Activated T-helper 2 cell treated with anti-CD3 and anti-CD28 coated beads, Interferon-gamma antibody, Interleukin-2, Interleukin-4, amounts not matched to agents 10 μg/mL and 5 μg/mL and 100 μg/mL, durations not matched to agents 14 hours and 24 hours and 36 hours (primary cell): ENCODE results near the gene LRRC4. TPM values are rescaled to one million over a fixed set of nuclear protein-coding genes. Genes with fewer than 3 reads are reported as not detected.

Experiments used
- DNase-seq: peaks from one replicate; pipeline ENCODE4 v3.0.0; 2021; ENCODE audit warnings: low spot score
- H3K27ac Mint-ChIP-seq: one replicate; pipeline ENCODE4 v1.8.0; 2021; ENCODE audit warnings: mixed read lengths
- H3K27me3 Mint-ChIP-seq: one replicate; pipeline ENCODE4 v1.8.0; 2021; ENCODE audit warnings: low read depth, mixed read lengths
- H3K36me3 Mint-ChIP-seq: one replicate; pipeline ENCODE4 v1.8.0; 2021; ENCODE audit warnings: low read depth, mixed read lengths
- H3K4me1 Mint-ChIP-seq: one replicate; pipeline ENCODE4 v1.8.0; 2021; ENCODE audit warnings: low read depth, mixed read lengths
- H3K4me3 Mint-ChIP-seq: one replicate; pipeline ENCODE4 v1.8.0; 2021; ENCODE audit warnings: low read depth, mild to moderate bottlenecking, moderate library complexity, mixed read lengths
- H3K9me3 Mint-ChIP-seq: one replicate; pipeline ENCODE4 v1.8.0; 2021; ENCODE audit warnings: mixed read lengths
- intact Hi-C: fragments of 100-400 bp; cut with micrococcal nuclease; formaldehyde crosslinking; loops from one replicate; pipeline ENCODE4 v1.15.1; 2023
- total RNA-seq: library from RNA; stranded (reverse); gene quantifications from 2 replicates; pipeline ENCODE4 v1.2.3, GENCODE V29; 2022

LRRC4 gene
- total RNA-seq, 1 donor from 2014 or later, result 0.16 TPM

- Mint-ChIP-seq H3K4me3 (no peak overlapping the region), H3K9me3 (no peaks in the 10 kb centered on the region), H3K36me3 (no peaks in the 10 kb centered on the region), H3K27ac (no peak overlapping the region), H3K4me1 (peaks cover 7% of the 10 kb centered on the region), H3K27me3 (no peaks in the 10 kb centered on the region)
- DNase-seq, result no peak
- intact Hi-C loops, result no loop called here
Measured at GRCh38 chr7:128069373-128070364, 38.4 kb upstream of the LRRC4 start.

GRCh38 chr7:128068785-128069184 lies 37.5 kb upstream of the LRRC4 start:
- no peak overlapping the region for H3K4me3 Mint-ChIP-seq
- intact Hi-C loops, result no loop called here
- H3K27ac Mint-ChIP-seq, result no peak overlapping the region
- H3K4me1 Mint-ChIP-seq, result peaks cover 11% of the 10 kb centered on the region
- no peaks in the 10 kb centered on the region for H3K36me3 Mint-ChIP-seq
- H3K27me3 Mint-ChIP-seq, result no peaks in the 10 kb centered on the region
- no peaks in the 10 kb centered on the region for H3K9me3 Mint-ChIP-seq
- no peak for DNase-seq

DNA sequence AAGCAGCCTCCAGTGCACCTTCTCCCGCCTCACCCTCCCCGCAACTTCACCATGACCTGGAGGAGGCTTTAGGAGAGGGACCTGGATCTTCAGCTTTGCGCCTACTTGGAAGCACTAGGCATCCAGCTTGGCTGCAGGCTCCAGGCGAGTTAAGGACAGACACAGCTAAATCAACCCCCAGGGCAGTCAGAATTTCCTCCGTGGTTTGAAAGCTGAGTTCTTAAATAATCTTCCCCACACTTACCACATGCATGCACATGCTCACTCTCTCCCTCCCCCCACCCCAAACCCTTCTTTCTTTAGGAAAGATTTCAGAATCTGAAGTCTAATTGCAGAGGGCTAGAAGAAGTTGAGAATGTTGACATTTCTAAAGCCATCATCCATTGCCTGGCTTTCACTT lies 36.7 kb upstream of the LRRC4 start:
- Mint-ChIP-seq H3K4me1 (peaks cover 11% of the 10 kb centered on the region), H3K27me3 (no peaks in the 10 kb centered on the region), H3K27ac (no peak overlapping the region), H3K9me3 (no peaks in the 10 kb centered on the region), H3K4me3 (no peak overlapping the region), H3K36me3 (no peaks in the 10 kb centered on the region)
- intact Hi-C loops, result no loop called here
- DNase-seq, result no peak

DNA sequence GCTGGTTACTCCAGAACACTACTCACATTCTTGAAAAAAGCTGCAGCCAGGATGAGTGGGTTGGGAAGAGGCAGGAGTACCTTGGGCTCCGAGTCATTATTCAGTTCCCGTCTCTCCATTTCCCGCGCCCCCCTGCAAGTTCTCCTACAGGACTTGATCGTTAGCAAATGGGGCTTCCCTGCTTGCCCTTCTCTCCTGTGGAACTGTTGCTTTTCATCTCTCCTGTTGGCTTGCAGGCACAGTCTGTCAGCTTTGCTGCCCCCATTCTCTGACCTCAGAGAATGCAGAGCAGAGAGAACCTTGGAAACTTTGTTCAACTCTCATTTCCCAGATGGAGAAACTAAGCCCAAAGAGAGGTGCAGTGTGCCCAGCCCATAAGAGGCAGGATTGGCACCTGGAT lies 35.6 kb upstream of the LRRC4 start:
- H3K36me3 Mint-ChIP-seq, result no peaks in the 10 kb centered on the region
- no peak overlapping the region for H3K27ac Mint-ChIP-seq
- no peak overlapping the region for H3K4me3 Mint-ChIP-seq
- peaks cover 11% of the 10 kb centered on the region for H3K4me1 Mint-ChIP-seq
- H3K9me3 Mint-ChIP-seq, result no peaks in the 10 kb centered on the region
- intact Hi-C loops, result no loop called here
- no peak for DNase-seq
- no peaks in the 10 kb centered on the region for H3K27me3 Mint-ChIP-seq

GRCh38 chr7:128066395-128066794 lies 35.2 kb upstream of the LRRC4 start:
- Mint-ChIP-seq H3K4me1 (peaks cover 10% of the 10 kb centered on the region), H3K4me3 (no peak overlapping the region), H3K27ac (no peak overlapping the region), H3K27me3 (no peaks in the 10 kb centered on the region), H3K36me3 (no peaks in the 10 kb centered on the region), H3K9me3 (no peaks in the 10 kb centered on the region)
- DNase-seq, result no peak
- intact Hi-C loops, result no loop called here

- Mint-ChIP-seq H3K36me3 (no peaks in the 10 kb centered on the region), H3K9me3 (no peaks in the 10 kb centered on the region), H3K4me1 (peaks cover 8% of the 10 kb centered on the region), H3K4me3 (no peak overlapping the region), H3K27me3 (no peaks in the 10 kb centered on the region), H3K27ac (no peak overlapping the region)
- no peak for DNase-seq
- intact Hi-C loops, result no loop called here
Measured at GRCh38 chr7:128065872-128066271, 34.6 kb upstream of the LRRC4 start.

DNA sequence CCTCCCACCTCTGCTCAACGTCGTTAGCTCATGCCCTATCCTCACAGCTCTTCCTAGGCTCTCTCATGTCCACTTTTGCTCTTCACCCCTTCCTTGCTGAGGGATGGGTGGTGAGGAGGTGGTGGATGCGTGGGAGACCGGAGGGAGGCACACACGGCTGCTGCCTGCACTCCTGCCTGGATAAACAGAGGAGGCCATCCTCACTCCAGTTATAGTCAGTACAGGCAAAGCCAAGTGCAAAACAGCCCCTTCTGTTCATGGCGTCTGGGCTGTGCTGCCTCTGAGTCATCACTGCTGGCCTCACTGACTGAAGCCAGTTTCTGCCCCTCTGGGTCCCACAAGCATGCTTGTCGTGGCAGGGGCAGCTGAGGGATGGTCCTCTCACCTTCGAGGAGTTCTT lies 31.9 kb upstream of the LRRC4 start:
- Mint-ChIP-seq H3K4me3 (no peak overlapping the region), H3K9me3 (no peaks in the 10 kb centered on the region), H3K36me3 (no peaks in the 10 kb centered on the region), H3K27ac (no peak overlapping the region), H3K27me3 (no peaks in the 10 kb centered on the region), H3K4me1 (peaks cover 27% of the 10 kb centered on the region)
- DNase-seq, result no peak
- intact Hi-C loops, result no loop called here

DNA sequence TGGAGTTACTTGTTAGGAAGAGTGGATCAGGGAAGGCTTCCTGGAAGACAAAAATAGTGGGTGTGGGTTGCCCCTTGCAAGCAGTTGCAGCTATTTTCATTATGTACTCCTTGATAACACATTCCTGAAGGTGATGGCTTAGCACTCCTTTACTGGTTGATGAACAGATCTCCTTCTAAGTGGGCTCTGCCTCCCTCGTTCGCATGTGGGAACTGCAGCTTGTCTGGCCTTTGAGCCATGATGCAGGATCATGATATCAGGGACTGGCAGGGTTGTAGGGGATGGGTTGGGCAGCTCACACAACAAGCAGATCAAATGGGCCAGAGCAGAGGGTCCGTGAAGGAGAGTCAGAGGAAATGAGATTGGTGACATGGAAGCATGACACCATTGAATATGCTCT lies 28.8 kb upstream of the LRRC4 start:
- Mint-ChIP-seq H3K36me3 (peaks cover 2% of the 10 kb centered on the region), H3K4me3 (no peak overlapping the region), H3K4me1 (peaks cover 35% of the 10 kb centered on the region), H3K9me3 (no peaks in the 10 kb centered on the region), H3K27me3 (no peaks in the 10 kb centered on the region), H3K27ac (no peak overlapping the region)
- intact Hi-C loops, result no loop called here
- DNase-seq, result no peak

DNA sequence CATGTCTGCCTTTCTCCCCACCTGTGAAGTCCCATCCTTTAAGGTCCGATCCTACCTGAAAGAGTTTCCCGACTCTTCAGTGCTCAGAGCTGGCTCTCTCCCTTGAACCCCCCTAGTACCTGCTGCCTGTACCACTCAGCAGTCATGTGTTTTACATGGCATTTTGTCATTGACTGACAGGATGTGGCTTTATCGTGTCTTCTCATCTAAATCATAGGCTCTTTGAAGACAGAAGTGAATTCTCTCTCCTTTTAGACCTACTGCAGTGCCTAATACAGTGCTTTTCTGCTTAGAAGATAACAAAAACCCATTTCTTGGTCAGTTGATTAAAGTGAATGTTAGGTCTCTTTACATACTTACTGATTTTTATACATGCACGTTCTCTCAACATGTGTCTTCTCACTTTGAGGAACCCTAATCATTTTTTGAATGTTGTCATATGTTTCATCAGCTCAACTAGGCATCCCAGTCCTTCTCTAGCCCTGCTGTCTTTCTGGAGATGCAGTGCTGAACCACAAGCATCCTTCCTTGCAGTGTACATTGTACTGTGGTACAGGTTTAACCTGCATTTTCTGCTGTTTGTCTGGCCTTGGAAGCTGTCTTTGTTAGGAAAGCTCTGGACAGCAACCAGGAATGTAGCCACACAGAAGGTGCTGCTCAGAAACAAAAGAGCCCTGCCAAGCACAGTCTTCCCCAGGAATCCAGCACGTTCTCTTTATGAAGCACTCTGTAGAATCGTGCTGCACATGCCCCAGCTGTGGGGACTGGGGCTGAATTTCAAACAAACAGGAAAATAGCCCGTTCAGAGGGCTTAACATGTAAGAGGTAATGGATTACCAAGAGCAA lies 28.1 kb upstream of the LRRC4 start:
- no peak overlapping the region for H3K4me3 Mint-ChIP-seq
- DNase-seq, result no peak
- peaks cover 2% of the 10 kb centered on the region for H3K36me3 Mint-ChIP-seq
- H3K9me3 Mint-ChIP-seq, result no peaks in the 10 kb centered on the region
- H3K4me1 Mint-ChIP-seq, result peaks cover 34% of the 10 kb centered on the region
- intact Hi-C loops, result no loop called here
- no peaks in the 10 kb centered on the region for H3K27me3 Mint-ChIP-seq
- peak overlapping the region; percentile 3 for H3K27ac Mint-ChIP-seq

GRCh38 chr7:128057909-128058308 lies 26.7 kb upstream of the LRRC4 start:
- intact Hi-C loops, result no loop called here
- no peak overlapping the region for H3K4me3 Mint-ChIP-seq
- H3K4me1 Mint-ChIP-seq, result peaks cover 31% of the 10 kb centered on the region
- H3K36me3 Mint-ChIP-seq, result peaks cover 2% of the 10 kb centered on the region
- H3K27ac Mint-ChIP-seq, result no peak overlapping the region
- no peaks in the 10 kb centered on the region for H3K27me3 Mint-ChIP-seq
- no peak for DNase-seq
- H3K9me3 Mint-ChIP-seq, result no peaks in the 10 kb centered on the region

DNA sequence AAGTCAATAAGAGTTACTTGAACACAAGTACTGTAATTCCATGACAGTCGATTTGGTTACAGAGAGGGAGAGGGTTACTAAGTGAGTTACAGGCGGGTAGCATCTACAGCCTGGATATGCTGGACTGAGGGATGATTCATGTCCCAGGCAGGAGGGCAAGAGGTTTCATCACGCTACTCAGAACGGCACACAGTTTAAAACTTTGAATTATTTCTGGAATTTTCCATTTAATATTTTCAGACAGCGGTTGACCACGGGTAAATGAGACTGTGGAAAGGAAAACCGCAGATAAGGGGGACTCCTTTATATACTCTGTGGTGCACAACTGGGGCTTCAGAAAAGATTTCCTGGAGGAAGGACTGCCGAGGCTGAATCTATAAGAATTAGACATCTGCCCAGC lies 25.7 kb upstream of the LRRC4 start:
- Mint-ChIP-seq H3K4me3 (no peak overlapping the region), H3K27ac (no peak overlapping the region), H3K27me3 (no peaks in the 10 kb centered on the region), H3K36me3 (peaks cover 2% of the 10 kb centered on the region), H3K9me3 (no peaks in the 10 kb centered on the region), H3K4me1 (peaks cover 36% of the 10 kb centered on the region)
- DNase-seq, result no peak
- intact Hi-C loops, result no loop called here

GRCh38 chr7:128055637-128056036 lies 24.4 kb upstream of the LRRC4 start:
- Mint-ChIP-seq H3K4me3 (no peak overlapping the region), H3K9me3 (no peaks in the 10 kb centered on the region), H3K27me3 (no peaks in the 10 kb centered on the region), H3K27ac (no peak overlapping the region), H3K4me1 (peaks cover 36% of the 10 kb centered on the region), H3K36me3 (peaks cover 2% of the 10 kb centered on the region)
- intact Hi-C loops, result no loop called here
- no peak for DNase-seq

GRCh38 chr7:128054511-128054910 lies 23.3 kb upstream of the LRRC4 start:
- DNase-seq, result no peak
- Mint-ChIP-seq H3K36me3 (peaks cover 2% of the 10 kb centered on the region), H3K9me3 (no peaks in the 10 kb centered on the region), H3K4me3 (no peak overlapping the region), H3K4me1 (peaks cover 35% of the 10 kb centered on the region), H3K27me3 (no peaks in the 10 kb centered on the region), H3K27ac (no peak overlapping the region)
- intact Hi-C loops, result no loop called here
